Caco-2 (cell line): ENCODE measurements around the gene C19orf44. TPM values are rescaled to one million over a fixed set of nuclear protein-coding genes. Genes with fewer than 3 reads are reported as not detected.

Experiments
- BruUV-seq: library from RNA; stranded (reverse); fragments of 400-500 nt; replicated peaks from 2 replicates; lab custom pipeline; 2021; lab: Mats Ljungman, UMichigan
- CTCF ChIA-PET: fragments of 300-600 bp; sonication (Branson Sonifier 250); formaldehyde crosslinking; loops from one replicate; lab custom pipeline; 2022; ENCODE audit warnings: antibody characterized with exemption; lab: Charles Lee
- POLR2A ChIA-PET: fragments of 300-600 bp; sonication (Branson Sonifier 250); formaldehyde crosslinking; loops from one replicate; lab custom pipeline; 2022; ENCODE audit warnings: antibody characterized with exemption; lab: Charles Lee
- DNase-seq, 2 experiments: peaks; one replicate each; pipeline versions ENCODE4 v3.0.0 to v3.0.0-alpha.2; 2020 to 2022
- H3K27me3 ChIP-seq: replicated peaks from 2 replicates; pipeline ENCODE4 v1.6.0; 2011; ENCODE audit warnings: low read length; ENCODE audit not compliant: control insufficient read depth, insufficient read depth
- H3K36me3 ChIP-seq: 2 replicates; pipeline ENCODE4 v1.5.1; 2011; ENCODE audit warnings: low read length; ENCODE audit not compliant: control insufficient read depth, insufficient read depth
- H3K4me1 ChIP-seq: fragments of 250-450 bp; sonication (Bioruptor Pico); 2 replicates; pipeline ENCODE4 v1.5.1; 2020; ENCODE audit warnings: mild to moderate bottlenecking
- H3K4me3 ChIP-seq: 2 replicates; pipeline ENCODE4 v1.5.1; 2011; ENCODE audit warnings: low read depth, mild to moderate bottlenecking, control low read depth, low read length
- H3K9me3 ChIP-seq: fragments of 250-450 bp; sonication (Bioruptor Pico); 2 replicates; pipeline ENCODE4 v1.5.1; 2020; ENCODE audit warnings: mild to moderate bottlenecking, moderate library complexity
- H3K27ac Mint-ChIP-seq: one replicate; pipeline ENCODE4 v1.8.0; 2022; ENCODE audit warnings: mixed read lengths; ENCODE audit not compliant: unreplicated experiment
- H3K27me3 Mint-ChIP-seq: one replicate; pipeline ENCODE4 v1.8.0; 2022; ENCODE audit warnings: mixed read lengths; ENCODE audit not compliant: insufficient read depth, unreplicated experiment
- H3K36me3 Mint-ChIP-seq: one replicate; pipeline ENCODE4 v1.8.0; 2022; ENCODE audit warnings: mild to moderate bottlenecking, mixed read lengths; ENCODE audit not compliant: insufficient read depth, unreplicated experiment
- H3K4me1 Mint-ChIP-seq: one replicate; pipeline ENCODE4 v1.8.0; 2022; ENCODE audit warnings: low read depth, mixed read lengths; ENCODE audit not compliant: unreplicated experiment
- H3K4me3 Mint-ChIP-seq: one replicate; pipeline ENCODE4 v1.8.0; 2022; ENCODE audit warnings: mild to moderate bottlenecking, moderate library complexity, mixed read lengths; ENCODE audit not compliant: unreplicated experiment
- H3K9me3 Mint-ChIP-seq: one replicate; pipeline ENCODE4 v1.8.0; 2022; ENCODE audit warnings: mixed read lengths; ENCODE audit not compliant: unreplicated experiment
- CTCF ChIP-seq, 2 experiments: fragments of 200-600 bp in 1 of 2; IDR thresholded peaks; 1 replicate in 1 of 2; 2 replicates in 1 of 2; pipeline versions ENCODE4 v1.5.1 to v1.8.0; 2011 to 2022; ENCODE audit warnings: antibody characterized with exemption in 1 of 2, control low read depth in 1 of 2, inconsistent platforms in 1 of 2, low read depth in 1 of 2, low read length in 1 of 2, mild to moderate bottlenecking in 1 of 2, moderate library complexity in 1 of 2; ENCODE audit not compliant: insufficient read depth in 1 of 2, severe bottlenecking in 1 of 2, unreplicated experiment in 1 of 2
- intact Hi-C: fragments of 100-400 bp; cut with micrococcal nuclease; formaldehyde crosslinking; loops from one replicate; pipeline ENCODE4 v1.10.0; 2022; ENCODE audit not compliant: unreplicated experiment
- total RNA-seq: library from RNA; stranded (reverse); gene quantifications from 2 replicates; pipeline ENCODE4 v1.2.3, GENCODE V29; 2022

Gene C19orf44
- total RNA-seq, 1 experiment from 2014 or later = 3.4 TPM

GRCh38 chr19:16496613-16496983, 404 bp downstream of the C19orf44 start:
- Histone ChIP-seq H3K4me3 (peak overlapping the region; percentile 61), H3K4me1 (peaks cover 20% of the 10 kb centered on the region), H3K27me3 (no peaks in the 10 kb centered on the region), H3K36me3 (no peaks in the 10 kb centered on the region), H3K9me3 (no peaks in the 10 kb centered on the region)
- H3K4me3 Mint-ChIP-seq = peak overlapping the region; percentile 91
- peak overlapping the region; percentile 82 for H3K27ac Mint-ChIP-seq
- DNase-seq = no peak
- H3K36me3 Mint-ChIP-seq = no peaks in the 10 kb centered on the region
- BruUV-seq = no TSS peak
- ChIA-PET POLR2A (interaction anchor here (0.6 to 1.3 kb wide), 2 partner anchors 76 to 132 kb away, joined by 3 read pairs; partner anchors contain the start of genes MED26 and SLC35E1), CTCF (interaction anchor here (1.2 kb wide), 1 partner anchor 39 kb away, joined by 4 read pairs; no protein-coding TSS in a partner anchor)
- TF ChIP-seq CTCF (IDR thresholded peaks at IDR 0.05; ENCODE audit: insufficient read depth in 1 of 2, low read depth in 1 of 2, low read length in 1 of 2, severe bottlenecking in 1 of 2, unreplicated experiment in 1 of 2) = no peak
- intact Hi-C loops = loop anchor here (2.0 to 10.0 kb wide), 2 partner anchors 24 to 52 kb away; no protein-coding TSS in a partner anchor
- no peaks in the 10 kb centered on the region for H3K27me3 Mint-ChIP-seq
- H3K4me1 Mint-ChIP-seq = no peaks in the 10 kb centered on the region
- H3K9me3 Mint-ChIP-seq = no peaks in the 10 kb centered on the region

GRCh38 chr19:16497042-16497441, 848 bp downstream of the C19orf44 start:
- Histone ChIP-seq H3K9me3 (no peaks in the 10 kb centered on the region), H3K36me3 (no peaks in the 10 kb centered on the region), H3K4me1 (peaks cover 18% of the 10 kb centered on the region), H3K4me3 (peak overlapping the region; percentile 61), H3K27me3 (no peaks in the 10 kb centered on the region)
- intact Hi-C loops = loop anchor here (2.0 to 10.0 kb wide), 2 partner anchors 24 to 52 kb away; no protein-coding TSS in a partner anchor
- Mint-ChIP-seq H3K4me3 (peak overlapping the region; percentile 91), H3K27ac (peak overlapping the region; percentile 82), H3K4me1 (no peaks in the 10 kb centered on the region), H3K36me3 (no peaks in the 10 kb centered on the region), H3K9me3 (no peaks in the 10 kb centered on the region), H3K27me3 (no peaks in the 10 kb centered on the region)
- no TSS peak for BruUV-seq
- DNase-seq = no peak
- POLR2A ChIA-PET = interaction anchor here (0.6 kb wide), 1 partner anchor 131 kb away, joined by 3 read pairs; the partner anchor contains the start of gene MED26
- CTCF ChIA-PET = no interaction called here
- TF ChIP-seq CTCF (IDR thresholded peaks at IDR 0.05; ENCODE audit: insufficient read depth in 1 of 2, low read depth in 1 of 2, low read length in 1 of 2, severe bottlenecking in 1 of 2, unreplicated experiment in 1 of 2) = no peak

GRCh38 chr19:16497837-16498236, 1.6 kb downstream of the C19orf44 start:
- ChIA-PET CTCF (no interaction called here), POLR2A (interaction anchor here (0.6 kb wide), 1 partner anchor 44 kb away, joined by 3 read pairs; no protein-coding TSS in a partner anchor)
- H3K9me3 Mint-ChIP-seq = no peaks in the 10 kb centered on the region
- no peaks in the 10 kb centered on the region for H3K36me3 Mint-ChIP-seq
- peak overlapping the region; percentile 91 for H3K4me3 Mint-ChIP-seq
- Histone ChIP-seq H3K36me3 (no peaks in the 10 kb centered on the region), H3K4me1 (peaks cover 14% of the 10 kb centered on the region; the same call in 1 of the 2 replicates), H3K9me3 (no peaks in the 10 kb centered on the region), H3K4me3 (no peak overlapping the region), H3K27me3 (no peaks in the 10 kb centered on the region)
- H3K4me1 Mint-ChIP-seq = no peaks in the 10 kb centered on the region
- no peak for TF ChIP-seq CTCF (IDR thresholded peaks at IDR 0.05; ENCODE audit: insufficient read depth in 1 of 2, low read depth in 1 of 2, low read length in 1 of 2, severe bottlenecking in 1 of 2, unreplicated experiment in 1 of 2)
- no peak overlapping the region for H3K27ac Mint-ChIP-seq
- intact Hi-C loops = loop anchor here (2.0 to 10.0 kb wide), 2 partner anchors 25 to 53 kb away; no protein-coding TSS in a partner anchor
- BruUV-seq = no TSS peak
- H3K27me3 Mint-ChIP-seq = no peaks in the 10 kb centered on the region
- DNase-seq = no peak
